ENCODE results near the gene DOCK10. TPM values are rescaled to one million over a fixed set of nuclear protein-coding genes. Genes with fewer than 3 reads are reported as not detected.

The DOCK10 gene
- total and polyA plus RNA-seq, 3 donors from 2014 or later = 2.9 to 20.2 (median 11.4) TPM

DNA sequence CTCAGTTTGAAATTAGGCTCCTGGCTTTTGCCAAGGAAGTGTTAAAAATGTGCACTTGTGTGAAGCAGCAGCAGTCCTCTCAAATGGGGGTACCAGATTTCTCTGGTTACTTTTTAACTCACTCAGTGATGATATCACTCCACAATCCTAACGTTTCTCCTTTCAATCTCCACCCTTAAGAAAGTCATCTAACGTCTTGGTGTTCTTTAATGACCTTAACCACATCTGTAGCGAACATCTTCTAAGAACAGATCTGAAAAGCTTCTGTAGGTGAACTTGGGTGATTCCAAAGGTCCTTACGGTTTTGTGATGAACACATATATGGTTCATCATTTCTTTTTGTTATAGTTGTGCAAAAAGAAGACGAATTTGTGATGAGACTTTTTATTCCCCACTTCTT is 73.2 kb downstream of the DOCK10 start:
- Histone ChIP-seq H3K36me3 (ENCODE audit: low read depth, missing control alignments) (no peaks in the 10 kb centered on the region), H3K4me1 (no peaks in the 10 kb centered on the region), H3K4me3 (no peak overlapping the region), H3K27ac (no peak overlapping the region), H3K9me3 (no peaks in the 10 kb centered on the region), H3K27me3 (no peaks in the 10 kb centered on the region)
- WGBS, 2 donors = 70 to 84% methylated on average over 5 of the region's 5 CpGs
- no peak for TF ChIP-seq POLR2A (IDR thresholded peaks at IDR 0.05)
- TF ChIP-seq, protein P1, sequence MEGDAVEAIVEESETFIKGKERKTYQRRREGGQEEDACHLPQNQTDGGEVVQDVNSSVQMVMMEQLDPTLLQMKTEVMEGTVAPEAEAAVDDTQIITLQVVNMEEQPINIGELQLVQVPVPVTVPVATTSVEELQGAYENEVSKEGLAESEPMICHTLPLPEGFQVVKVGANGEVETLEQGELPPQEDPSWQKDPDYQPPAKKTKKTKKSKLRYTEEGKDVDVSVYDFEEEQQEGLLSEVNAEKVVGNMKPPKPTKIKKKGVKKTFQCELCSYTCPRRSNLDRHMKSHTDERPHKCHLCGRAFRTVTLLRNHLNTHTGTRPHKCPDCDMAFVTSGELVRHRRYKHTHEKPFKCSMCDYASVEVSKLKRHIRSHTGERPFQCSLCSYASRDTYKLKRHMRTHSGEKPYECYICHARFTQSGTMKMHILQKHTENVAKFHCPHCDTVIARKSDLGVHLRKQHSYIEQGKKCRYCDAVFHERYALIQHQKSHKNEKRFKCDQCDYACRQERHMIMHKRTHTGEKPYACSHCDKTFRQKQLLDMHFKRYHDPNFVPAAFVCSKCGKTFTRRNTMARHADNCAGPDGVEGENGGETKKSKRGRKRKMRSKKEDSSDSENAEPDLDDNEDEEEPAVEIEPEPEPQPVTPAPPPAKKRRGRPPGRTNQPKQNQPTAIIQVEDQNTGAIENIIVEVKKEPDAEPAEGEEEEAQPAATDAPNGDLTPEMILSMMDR (IDR thresholded peaks at IDR 0.05) = no peak
- intact Hi-C loops (cut with DNase I; ENCODE audit: low total_unique reads) = no loop called here
- DNase-seq = no peak

DNA sequence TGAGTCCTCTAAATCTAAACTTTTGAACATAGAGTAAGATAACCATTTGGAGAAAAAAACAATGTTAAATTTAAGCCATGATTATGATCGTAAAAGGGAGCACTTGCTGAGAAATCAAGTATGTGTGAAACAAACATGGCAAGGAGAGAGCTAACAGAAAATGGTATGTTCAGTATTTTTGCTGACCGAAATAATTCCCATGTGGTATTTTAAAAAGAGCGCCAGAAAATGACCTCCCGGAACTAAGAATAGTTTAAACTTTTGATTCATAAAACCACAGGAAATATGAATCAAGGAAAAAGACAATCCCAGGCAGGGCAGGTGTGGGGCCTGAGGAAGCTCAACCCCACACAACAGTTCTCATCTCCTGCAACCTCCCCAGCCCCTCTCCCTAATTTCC is 74.2 kb downstream of the DOCK10 start:
- 67 to 72% methylated on average over 4 of the region's 4 CpGs for WGBS, 2 donors
- H3K27me3 ChIP-seq = no peaks in the 10 kb centered on the region
- DNase-seq = no peak

DNA sequence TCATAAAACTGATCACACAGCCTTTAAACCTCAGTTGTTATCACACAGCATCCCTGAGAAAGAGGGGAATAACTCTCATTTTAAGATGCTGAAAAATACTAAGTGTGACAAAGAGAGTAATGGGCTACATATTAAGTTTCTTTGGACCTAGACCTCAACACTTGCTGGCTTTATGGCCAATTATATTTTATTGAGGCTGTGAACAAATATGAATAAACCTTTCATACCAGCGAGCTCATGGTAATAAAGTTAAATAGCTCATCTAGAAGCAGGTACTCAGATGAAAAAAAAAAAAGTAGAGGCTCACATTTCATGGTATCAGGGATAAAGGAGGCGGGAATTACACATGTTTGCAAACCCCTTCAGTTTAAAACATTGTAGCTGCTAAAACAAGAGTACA is 75.7 kb downstream of the DOCK10 start:
- H3K4me3 ChIP-seq = no peak overlapping the region
- no peak for DNase-seq
- WGBS, 2 donors = 65 to 75% methylated on average over 2 of the region's 2 CpGs

More for the DNA sequence above, 74.2 kb downstream of the DOCK10 start:
- Histone ChIP-seq H3K9me3 (no peaks in the 10 kb centered on the region), H3K4me1 (no peaks in the 10 kb centered on the region), H3K27ac (no peak overlapping the region), H3K36me3 (ENCODE audit: low read depth, missing control alignments) (no peaks in the 10 kb centered on the region), H3K4me3 (no peak overlapping the region)
- no peak for TF ChIP-seq POLR2A (IDR thresholded peaks at IDR 0.05)
- TF ChIP-seq, protein P1 (IDR thresholded peaks at IDR 0.05) = no peak
- intact Hi-C loops (cut with DNase I; ENCODE audit: low total_unique reads) = no loop called here

DNA sequence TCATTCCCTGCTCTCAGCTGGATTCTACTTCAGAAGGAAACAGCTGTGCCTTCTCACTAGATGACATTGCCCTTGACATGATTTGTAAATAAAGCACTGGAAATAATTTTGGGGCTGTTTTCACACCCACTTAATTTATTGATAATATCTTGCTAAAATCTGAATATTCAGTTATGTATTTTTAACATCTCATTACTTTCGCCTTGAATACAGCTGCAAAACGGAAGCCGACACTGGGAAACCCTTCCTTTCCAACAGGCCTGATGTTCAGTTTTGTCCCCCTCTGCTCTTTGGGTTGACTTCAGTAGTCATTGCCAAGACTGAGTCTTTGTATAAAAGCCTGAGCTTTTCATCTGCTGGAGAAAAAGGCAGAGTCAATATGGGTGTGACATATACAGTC is 82.7 kb downstream of the DOCK10 start:
- Histone ChIP-seq H3K27ac (no peak overlapping the region), H3K9me3 (no peaks in the 10 kb centered on the region), H3K36me3 (ENCODE audit: low read depth, missing control alignments) (no peaks in the 10 kb centered on the region), H3K4me3 (no peak overlapping the region), H3K4me1 (no peaks in the 10 kb centered on the region), H3K27me3 (no peaks in the 10 kb centered on the region)
- intact Hi-C loops (cut with DNase I; ENCODE audit: low total_unique reads) = no loop called here
- no peak for DNase-seq
- WGBS, 2 donors = 91 to 93% methylated on average over 3 of the region's 3 CpGs
- TF ChIP-seq, protein P1 (IDR thresholded peaks at IDR 0.05) = no peak
- TF ChIP-seq POLR2A (IDR thresholded peaks at IDR 0.05) = no peak

More for the DNA sequence above, 75.7 kb downstream of the DOCK10 start:
- Histone ChIP-seq H3K36me3 (ENCODE audit: low read depth, missing control alignments) (no peaks in the 10 kb centered on the region), H3K9me3 (no peaks in the 10 kb centered on the region), H3K27ac (no peak overlapping the region), H3K27me3 (no peaks in the 10 kb centered on the region), H3K4me1 (no peaks in the 10 kb centered on the region)
- intact Hi-C loops (cut with DNase I; ENCODE audit: low total_unique reads) = no loop called here
- TF ChIP-seq, protein P1 (IDR thresholded peaks at IDR 0.05) = no peak
- no peak for TF ChIP-seq POLR2A (IDR thresholded peaks at IDR 0.05)

GRCh38 chr2:224958873-224959272 is 83.4 kb downstream of the DOCK10 start:
- H3K36me3 ChIP-seq (ENCODE audit: low read depth, missing control alignments) = no peaks in the 10 kb centered on the region
- no peaks in the 10 kb centered on the region for H3K9me3 ChIP-seq
- no peaks in the 10 kb centered on the region for H3K27me3 ChIP-seq
- H3K4me1 ChIP-seq = no peaks in the 10 kb centered on the region
- no peak overlapping the region for H3K4me3 ChIP-seq
- intact Hi-C loops (cut with DNase I; ENCODE audit: low total_unique reads) = no loop called here
- H3K27ac ChIP-seq = no peak overlapping the region
- WGBS, 2 donors = 61 to 63% methylated on average over 3 of the region's 3 CpGs
- no peak for DNase-seq
- TF ChIP-seq POLR2A (IDR thresholded peaks at IDR 0.05) = no peak
- TF ChIP-seq, protein P1 (IDR thresholded peaks at IDR 0.05) = no peak

Data from testis (tissue), 3 donors.